Loucy (cell line): Measurements from ENCODE around the gene NXT1.

Experiments used
- H2AFZ ChIP-seq: fragments of 200-600 bp; sonication (generic); 2 replicates; pipeline ENCODE4 v1.6.0; 2016; ENCODE audit warnings: antibody characterized with exemption, mild to moderate bottlenecking, low read length, moderate library complexity
- H3F3A ChIP-seq: fragments of 200-600 bp; 2 replicates; pipeline ENCODE4 v1.6.0; 2016; ENCODE audit warnings: antibody characterized with exemption, low read depth, mild to moderate bottlenecking
- H3K27me3 ChIP-seq: fragments of 200-600 bp; sonication (generic); 2 replicates; pipeline ENCODE4 v1.6.1; 2014; ENCODE audit warnings: low read length, mild to moderate bottlenecking; ENCODE audit not compliant: insufficient read depth, poor library complexity, severe bottlenecking
- H3K36me3 ChIP-seq: fragments of 200-600 bp; sonication (generic); 2 replicates; pipeline ENCODE4 v1.6.1; 2016; ENCODE audit warnings: low read length; ENCODE audit not compliant: insufficient read depth
- H3K4me1 ChIP-seq: fragments of 200-600 bp; sonication (generic); 2 replicates; pipeline ENCODE4 v1.5.1; 2014; ENCODE audit warnings: low read length, mild to moderate bottlenecking; ENCODE audit not compliant: insufficient read depth, poor library complexity, severe bottlenecking
- H3K4me2 ChIP-seq: fragments of 200-600 bp; sonication (generic); 2 replicates; pipeline ENCODE4 v1.6.0; 2014; ENCODE audit warnings: antibody characterized with exemption, low read length, low read depth, mild to moderate bottlenecking; ENCODE audit not compliant: poor library complexity, severe bottlenecking
- H3K4me3 ChIP-seq: fragments of 200-600 bp; sonication (generic); 2 replicates; pipeline ENCODE4 v1.5.1; 2014; ENCODE audit warnings: low read length, mild to moderate bottlenecking, mixed read lengths; ENCODE audit not compliant: poor library complexity, severe bottlenecking
- H3K79me2 ChIP-seq: fragments of 200-600 bp; sonication (generic); 2 replicates; pipeline ENCODE4 v1.6.1; 2014; ENCODE audit warnings: low read length; ENCODE audit not compliant: insufficient read depth
- H3K9ac ChIP-seq: fragments of 200-600 bp; sonication (generic); 2 replicates; pipeline ENCODE4 v1.6.0; 2014; ENCODE audit warnings: mild to moderate bottlenecking, low read depth, low read length, moderate library complexity; ENCODE audit not compliant: poor library complexity, severe bottlenecking
- H3K9me2 ChIP-seq: fragments of 200-600 bp; sonication (generic); replicated peaks from 2 replicates; pipeline ENCODE4 v1.6.1; 2016; ENCODE audit warnings: low read depth, low read length, mixed read lengths
- H3K9me3 ChIP-seq: fragments of 200-600 bp; sonication (generic); 2 replicates; pipeline ENCODE4 v1.6.1; 2014; ENCODE audit warnings: mild to moderate bottlenecking, antibody characterized with exemption, low read length, low read depth; ENCODE audit not compliant: insufficient read depth
- H4K20me1 ChIP-seq: fragments of 200-600 bp; sonication (generic); 2 replicates; pipeline ENCODE4 v1.6.0; 2014; ENCODE audit warnings: antibody characterized with exemption, low read length, mild to moderate bottlenecking; ENCODE audit not compliant: insufficient read depth, poor library complexity, severe bottlenecking
- EZH2phosphoT487 ChIP-seq: fragments of 200-600 bp; IDR thresholded peaks from 2 replicates; pipeline ENCODE4 v1.6.1; 2018; ENCODE audit warnings: antibody characterized with exemption, mild to moderate bottlenecking, moderate library complexity, borderline replicate concordance
- TF ChIP-seq, protein P1 (sequence below): fragments of 200-600 bp; sonication (generic); conservative IDR thresholded peaks from 2 replicates; pipeline ENCODE4 v1.5.1; 2014; ENCODE audit warnings: mild to moderate bottlenecking, antibody characterized with exemption, low read length

Gene NXT1

DNA sequence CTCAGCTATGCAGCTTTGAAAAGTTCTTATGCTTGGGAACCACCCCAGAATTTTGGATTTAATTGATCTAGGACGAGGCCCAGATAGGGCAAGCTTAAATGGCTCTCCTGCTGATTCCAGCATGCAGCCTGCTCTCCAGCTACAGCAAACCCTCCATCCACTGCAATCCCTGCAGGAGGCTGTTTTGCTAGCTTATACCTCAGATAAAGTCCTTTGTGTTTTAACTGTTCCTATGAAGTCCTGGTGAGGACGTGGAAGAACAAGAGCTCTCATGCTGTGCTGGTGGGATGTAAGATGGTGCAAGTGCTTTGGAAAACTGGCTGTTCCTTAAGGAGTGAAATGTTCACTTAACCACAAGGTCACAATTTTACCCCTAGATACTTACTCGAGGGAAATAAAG is 25.5 kb upstream of the NXT1 start:
- no peak overlapping the region for H3K4me3 ChIP-seq
- H4K20me1 ChIP-seq = no peaks in the 10 kb centered on the region
- H3K4me2 ChIP-seq = no peak overlapping the region
- no peak overlapping the region for H3K9ac ChIP-seq
- TF ChIP-seq EZH2phosphoT487 = no peak
- TF ChIP-seq, protein P1, sequence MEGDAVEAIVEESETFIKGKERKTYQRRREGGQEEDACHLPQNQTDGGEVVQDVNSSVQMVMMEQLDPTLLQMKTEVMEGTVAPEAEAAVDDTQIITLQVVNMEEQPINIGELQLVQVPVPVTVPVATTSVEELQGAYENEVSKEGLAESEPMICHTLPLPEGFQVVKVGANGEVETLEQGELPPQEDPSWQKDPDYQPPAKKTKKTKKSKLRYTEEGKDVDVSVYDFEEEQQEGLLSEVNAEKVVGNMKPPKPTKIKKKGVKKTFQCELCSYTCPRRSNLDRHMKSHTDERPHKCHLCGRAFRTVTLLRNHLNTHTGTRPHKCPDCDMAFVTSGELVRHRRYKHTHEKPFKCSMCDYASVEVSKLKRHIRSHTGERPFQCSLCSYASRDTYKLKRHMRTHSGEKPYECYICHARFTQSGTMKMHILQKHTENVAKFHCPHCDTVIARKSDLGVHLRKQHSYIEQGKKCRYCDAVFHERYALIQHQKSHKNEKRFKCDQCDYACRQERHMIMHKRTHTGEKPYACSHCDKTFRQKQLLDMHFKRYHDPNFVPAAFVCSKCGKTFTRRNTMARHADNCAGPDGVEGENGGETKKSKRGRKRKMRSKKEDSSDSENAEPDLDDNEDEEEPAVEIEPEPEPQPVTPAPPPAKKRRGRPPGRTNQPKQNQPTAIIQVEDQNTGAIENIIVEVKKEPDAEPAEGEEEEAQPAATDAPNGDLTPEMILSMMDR = no peak
- no peaks in the 10 kb centered on the region for H3K36me3 ChIP-seq
- H3K9me3 ChIP-seq = no peaks in the 10 kb centered on the region; the same call in 1 of the 2 replicates
- H3K27me3 ChIP-seq = no peaks in the 10 kb centered on the region
- no peak overlapping the region for H2AFZ ChIP-seq
- H3K9me2 ChIP-seq = no peaks in the 10 kb centered on the region
- H3F3A ChIP-seq = no peaks in the 10 kb centered on the region
- no peaks in the 10 kb centered on the region for H3K4me1 ChIP-seq
- no peaks in the 10 kb centered on the region for H3K79me2 ChIP-seq

DNA sequence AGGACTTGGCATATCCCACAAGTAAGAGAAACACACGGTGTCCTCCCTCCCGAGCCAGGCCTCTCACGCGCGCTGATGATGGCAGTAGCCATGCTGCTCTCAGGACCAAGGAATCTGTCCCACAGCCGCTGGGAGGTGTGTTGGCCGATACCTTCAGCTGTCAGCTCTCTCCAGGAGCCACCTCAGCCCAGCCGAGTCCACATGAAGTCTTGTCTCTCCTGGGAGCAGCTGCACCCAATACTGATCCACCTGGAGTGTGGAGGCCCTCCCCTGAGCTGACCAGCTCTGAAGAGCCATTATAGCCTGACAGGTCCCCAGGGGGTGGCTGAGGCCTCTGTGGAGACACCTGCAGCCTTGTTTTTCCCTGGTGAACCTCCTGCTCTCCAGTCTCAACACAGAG is 23.8 kb upstream of the NXT1 start:
- Histone ChIP-seq H3K9me3 (no peaks in the 10 kb centered on the region; the same call in 1 of the 2 replicates), H3K4me1 (no peaks in the 10 kb centered on the region), H3K9ac (no peak overlapping the region), H3K4me2 (no peak overlapping the region), H4K20me1 (no peaks in the 10 kb centered on the region), H3F3A (no peaks in the 10 kb centered on the region), H2AFZ (no peak overlapping the region), H3K36me3 (no peaks in the 10 kb centered on the region), H3K9me2 (no peaks in the 10 kb centered on the region), H3K27me3 (no peaks in the 10 kb centered on the region), H3K79me2 (no peaks in the 10 kb centered on the region), H3K4me3 (no peak overlapping the region)
- TF ChIP-seq, protein P1 = no peak
- TF ChIP-seq EZH2phosphoT487 = no peak

DNA sequence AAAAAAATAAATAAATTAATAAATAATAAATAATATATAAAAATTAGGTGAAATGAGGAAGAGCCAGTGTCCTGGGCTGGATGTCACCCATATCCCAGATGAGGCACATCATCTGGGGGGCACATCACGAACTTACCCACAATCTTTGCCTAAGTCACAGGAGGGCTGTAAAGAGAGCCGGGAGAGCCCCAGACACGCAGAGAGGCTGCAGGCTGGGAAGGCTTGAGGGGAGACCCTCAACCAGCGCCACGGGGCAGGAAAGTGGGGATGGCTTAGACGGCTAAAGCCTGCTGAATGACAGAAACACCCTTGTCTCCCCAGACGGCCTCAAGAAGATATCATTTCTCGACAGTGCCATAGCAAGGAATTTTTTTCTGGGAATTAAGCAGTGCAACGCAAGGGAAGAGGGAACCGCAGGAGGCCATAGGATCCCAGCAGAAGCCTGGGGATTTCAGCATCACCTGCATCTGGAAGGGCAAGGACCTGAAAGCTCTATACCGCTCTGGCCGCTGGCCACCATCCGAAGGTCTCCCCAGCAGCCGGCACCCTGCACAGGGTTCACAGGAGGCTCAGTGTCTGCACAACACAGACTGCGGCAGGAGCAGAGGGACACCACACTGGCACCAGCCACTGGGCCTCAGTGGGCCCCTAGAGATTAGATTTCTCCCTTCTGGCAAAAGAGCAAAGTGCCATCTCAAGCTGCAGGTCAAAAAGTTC is 22.8 kb upstream of the NXT1 start:
- Histone ChIP-seq H3K9me3 (no peaks in the 10 kb centered on the region; the same call in 1 of the 2 replicates), H3F3A (no peaks in the 10 kb centered on the region), H3K4me2 (no peak overlapping the region), H3K4me1 (peaks cover 3% of the 10 kb centered on the region), H3K36me3 (no peaks in the 10 kb centered on the region), H3K27me3 (no peaks in the 10 kb centered on the region), H4K20me1 (no peaks in the 10 kb centered on the region), H3K9me2 (no peaks in the 10 kb centered on the region), H3K79me2 (no peaks in the 10 kb centered on the region), H2AFZ (no peak overlapping the region), H3K9ac (no peak overlapping the region), H3K4me3 (no peak overlapping the region)
- TF ChIP-seq EZH2phosphoT487 = no peak
- TF ChIP-seq, protein P1 = no peak
